BLaER1 (cell line): ENCODE data around the gene PGAM1.

Experiments
- H3K27ac ChIP-seq: shearing (Covaris generic); formaldehyde crosslinking; 2 replicates; pipeline ENCODE4 v1.8.1; 2022
- H3K27me3 ChIP-seq: shearing (Covaris generic); formaldehyde crosslinking; 2 replicates; pipeline ENCODE4 v1.8.1; 2022
- H3K36me3 ChIP-seq: shearing (Covaris generic); formaldehyde crosslinking; 2 replicates; pipeline ENCODE4 v1.8.1; 2022
- H3K4me1 ChIP-seq: shearing (Covaris generic); formaldehyde crosslinking; 2 replicates; pipeline ENCODE4 v1.8.1; 2022
- H3K4me2 ChIP-seq: shearing (Covaris generic); formaldehyde crosslinking; 2 replicates; pipeline ENCODE4 v1.8.1; 2022
- H3K4me3 ChIP-seq: shearing (Covaris generic); formaldehyde crosslinking; 2 replicates; pipeline ENCODE4 v1.8.1; 2022
- H3K9ac ChIP-seq: shearing (Covaris generic); formaldehyde crosslinking; 2 replicates; pipeline ENCODE4 v1.8.1; 2022
- H3K9me3 ChIP-seq: shearing (Covaris generic); formaldehyde crosslinking; 2 replicates; pipeline ENCODE4 v1.8.1; 2022
- H4K20me1 ChIP-seq: shearing (Covaris generic); formaldehyde crosslinking; 2 replicates; pipeline ENCODE4 v1.8.1; 2022
- Cebpa-rat ChIP-seq: shearing (Covaris generic); IDR thresholded peaks from 2 replicates; pipeline ENCODE4 v1.8.1; 2022

The PGAM1 gene

GRCh38 chr10:97425964-97426775 is at the start of gene PGAM1:
PGAM1 (plus strand) TSS chr10:97426191; CDS start chr10:97426308, 117 bp downstream.
- H3K9me3 ChIP-seq: no peaks in the 10 kb centered on the region
- peaks cover 36% of the 10 kb centered on the region for H3K36me3 ChIP-seq
- peak within 1 kb of the TSS; percentile 96 for H3K4me2 ChIP-seq
- H3K4me1 ChIP-seq: peaks cover 57% of the 10 kb centered on the region
- peaks cover 42% of the 10 kb centered on the region for H4K20me1 ChIP-seq
- H3K4me3 ChIP-seq: peak within 1 kb of the TSS; percentile 91
- peak within 1 kb of the TSS; percentile 95 for H3K9ac ChIP-seq
- TF ChIP-seq Cebpa-rat: no peak
- no peaks in the 10 kb centered on the region for H3K27me3 ChIP-seq
- peak within 1 kb of the TSS; percentile 88 for H3K27ac ChIP-seq

DNA sequence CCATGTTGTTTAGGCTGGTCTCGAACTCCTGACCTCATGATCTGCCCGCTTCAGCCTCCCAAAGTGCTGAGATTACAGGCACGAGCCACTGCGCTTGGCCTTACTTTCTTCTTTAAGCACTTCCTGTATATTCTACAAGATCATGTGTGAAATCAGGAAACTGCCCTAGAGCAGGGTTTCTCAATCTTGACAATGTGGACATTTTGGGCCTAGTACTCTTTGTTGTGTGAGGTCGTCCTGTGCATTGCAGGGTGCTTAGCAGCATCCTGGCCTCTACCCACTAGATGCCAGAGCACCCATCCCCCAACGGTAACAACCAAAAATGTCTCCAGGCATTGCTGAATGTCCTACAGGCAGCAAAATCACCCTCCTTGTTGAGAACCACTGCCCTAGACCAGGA is 49.6 kb upstream of the PGAM1 start:
- no peak overlapping the region for H3K27ac ChIP-seq
- no peaks in the 10 kb centered on the region for H3K9me3 ChIP-seq
- no peaks in the 10 kb centered on the region for H4K20me1 ChIP-seq
- no peak for TF ChIP-seq Cebpa-rat
- H3K9ac ChIP-seq: no peak overlapping the region
- no peak overlapping the region for H3K4me3 ChIP-seq
- H3K4me2 ChIP-seq: no peak overlapping the region
- H3K27me3 ChIP-seq: no peaks in the 10 kb centered on the region
- peaks cover 95% of the 10 kb centered on the region for H3K36me3 ChIP-seq
- peaks cover 15% of the 10 kb centered on the region for H3K4me1 ChIP-seq

DNA sequence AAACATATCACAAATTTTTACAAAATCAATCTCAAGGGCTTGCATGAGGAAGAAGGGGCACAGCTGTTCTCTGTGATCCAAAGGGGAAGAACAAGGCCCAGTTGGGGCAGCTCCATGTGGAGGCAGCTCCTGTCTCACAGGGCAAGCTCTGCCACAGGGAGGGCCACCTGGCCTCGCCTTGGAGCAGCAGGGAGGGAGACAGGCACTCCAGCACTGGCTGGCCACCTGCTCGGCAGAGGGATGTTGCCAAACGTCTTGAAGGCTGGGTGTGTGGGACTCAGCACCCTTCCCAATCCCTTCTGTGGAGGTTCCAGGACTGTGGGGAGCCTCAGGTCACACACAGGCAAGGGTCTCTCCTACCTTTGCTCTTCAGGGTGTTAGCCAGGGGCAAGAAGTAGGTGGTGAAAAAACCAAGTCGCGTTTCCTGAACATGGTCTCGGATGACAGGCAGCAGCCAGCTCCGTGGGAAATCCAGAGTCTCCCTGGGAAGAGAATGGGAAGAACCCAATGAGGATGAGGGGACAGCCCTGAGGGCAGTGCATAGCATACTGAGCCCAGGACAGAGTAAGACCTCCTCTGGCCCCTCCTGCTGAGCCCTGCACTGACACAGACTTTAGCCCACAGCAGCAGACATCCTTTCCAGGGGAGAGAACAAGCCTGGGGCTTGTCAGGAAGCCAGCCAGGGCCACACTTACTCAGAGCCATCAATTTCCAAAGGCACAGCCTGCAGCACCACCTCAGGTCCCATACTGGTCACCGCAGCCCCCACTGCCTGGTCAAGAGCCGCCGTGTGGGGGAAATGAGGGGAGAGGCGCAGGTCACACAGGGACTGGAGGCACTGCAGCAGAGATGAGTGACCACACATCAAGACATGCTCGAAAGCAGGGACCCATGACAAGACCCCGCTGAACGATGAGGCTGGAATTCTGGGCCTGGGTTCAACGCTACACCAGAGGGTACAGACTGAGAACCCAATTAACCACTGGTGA is 46.8 kb upstream of the PGAM1 start:
- Histone ChIP-seq H3K9me3 (no peaks in the 10 kb centered on the region), H3K4me3 (no peak overlapping the region), H3K4me2 (no peak overlapping the region), H3K9ac (0 out of 2 replicates have a peak overlapping the region, but pooled peaks have one; percentile 38), H3K27ac (no peak overlapping the region), H3K27me3 (no peaks in the 10 kb centered on the region), H4K20me1 (no peaks in the 10 kb centered on the region), H3K4me1 (no peaks in the 10 kb centered on the region), H3K36me3 (peaks cover 96% of the 10 kb centered on the region)
- no peak for TF ChIP-seq Cebpa-rat

GRCh38 chr10:97380516-97380915 is 45.5 kb upstream of the PGAM1 start:
- Histone ChIP-seq H3K9me3 (no peaks in the 10 kb centered on the region), H3K4me3 (no peak overlapping the region), H3K36me3 (peaks cover 100% of the 10 kb centered on the region), H3K9ac (no peak overlapping the region), H3K4me1 (no peaks in the 10 kb centered on the region), H3K27me3 (no peaks in the 10 kb centered on the region), H4K20me1 (no peaks in the 10 kb centered on the region), H3K27ac (no peak overlapping the region), H3K4me2 (no peak overlapping the region)
- TF ChIP-seq Cebpa-rat: no peak

DNA sequence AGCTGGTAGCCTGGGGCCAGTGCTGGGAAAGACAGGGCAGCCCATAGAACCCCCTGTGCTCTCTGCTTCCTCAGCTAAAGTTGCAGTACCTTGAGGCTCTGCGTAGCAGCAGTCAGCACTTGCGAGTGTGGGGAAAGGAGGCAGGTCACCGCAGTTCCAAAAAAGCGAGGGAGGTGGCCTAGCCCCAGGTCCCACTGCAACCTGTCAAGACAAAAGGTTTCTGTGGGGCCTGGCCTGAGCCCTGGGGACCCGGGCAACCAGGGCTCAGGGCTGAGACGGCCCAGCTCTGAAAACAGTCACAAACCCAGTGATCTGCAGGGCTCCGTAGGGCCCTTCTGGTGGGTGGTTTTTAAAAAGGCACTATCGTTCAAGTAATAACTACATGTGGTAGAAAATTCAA is 44.4 kb upstream of the PGAM1 start:
- H3K27ac ChIP-seq: no peak overlapping the region
- no peak for TF ChIP-seq Cebpa-rat
- no peak overlapping the region for H3K4me3 ChIP-seq
- no peaks in the 10 kb centered on the region for H3K9me3 ChIP-seq
- H3K4me1 ChIP-seq: no peaks in the 10 kb centered on the region
- no peaks in the 10 kb centered on the region for H3K27me3 ChIP-seq
- H3K36me3 ChIP-seq: peaks cover 100% of the 10 kb centered on the region
- no peak overlapping the region for H3K9ac ChIP-seq
- H3K4me2 ChIP-seq: no peak overlapping the region
- no peaks in the 10 kb centered on the region for H4K20me1 ChIP-seq

- Histone ChIP-seq H3K9ac (no peak overlapping the region), H3K36me3 (peaks cover 99% of the 10 kb centered on the region)
These were observed 42.8 kb upstream of the PGAM1 start for GRCh38 chr10:97383159-97383558.

GRCh38 chr10:97384156-97384555 is 41.8 kb upstream of the PGAM1 start:
- Histone ChIP-seq H3K27ac (no peak overlapping the region), H3K27me3 (no peaks in the 10 kb centered on the region), H3K4me2 (no peak overlapping the region), H4K20me1 (no peaks in the 10 kb centered on the region), H3K4me1 (no peaks in the 10 kb centered on the region), H3K9me3 (no peaks in the 10 kb centered on the region), H3K36me3 (peaks cover 99% of the 10 kb centered on the region), H3K9ac (no peak overlapping the region), H3K4me3 (no peak overlapping the region)
- no peak for TF ChIP-seq Cebpa-rat

More at GRCh38 chr10:97383159-97383558, 42.8 kb upstream of the PGAM1 start:
- no peaks in the 10 kb centered on the region for H3K27me3 ChIP-seq
- no peaks in the 10 kb centered on the region for H3K9me3 ChIP-seq
- no peaks in the 10 kb centered on the region for H3K4me1 ChIP-seq
- H3K4me2 ChIP-seq: no peak overlapping the region
- no peak overlapping the region for H3K4me3 ChIP-seq
- no peaks in the 10 kb centered on the region for H4K20me1 ChIP-seq
- no peak overlapping the region for H3K27ac ChIP-seq
- TF ChIP-seq Cebpa-rat: no peak

GRCh38 chr10:97384641-97385040 is 41.4 kb upstream of the PGAM1 start:
- H3K27me3 ChIP-seq: no peaks in the 10 kb centered on the region
- H4K20me1 ChIP-seq: no peaks in the 10 kb centered on the region
- no peaks in the 10 kb centered on the region for H3K4me1 ChIP-seq
- no peaks in the 10 kb centered on the region for H3K9me3 ChIP-seq
- peaks cover 99% of the 10 kb centered on the region for H3K36me3 ChIP-seq
- no peak overlapping the region for H3K27ac ChIP-seq
- TF ChIP-seq Cebpa-rat: no peak
- H3K4me2 ChIP-seq: no peak overlapping the region
- H3K9ac ChIP-seq: no peak overlapping the region
- H3K4me3 ChIP-seq: no peak overlapping the region

GRCh38 chr10:97385565-97385964 is 40.4 kb upstream of the PGAM1 start:
- Histone ChIP-seq H3K27me3 (no peaks in the 10 kb centered on the region), H4K20me1 (no peaks in the 10 kb centered on the region), H3K9ac (no peak overlapping the region), H3K9me3 (no peaks in the 10 kb centered on the region), H3K4me2 (no peak overlapping the region), H3K27ac (no peak overlapping the region), H3K4me1 (no peaks in the 10 kb centered on the region), H3K4me3 (no peak overlapping the region), H3K36me3 (peaks cover 99% of the 10 kb centered on the region)
- no peak for TF ChIP-seq Cebpa-rat

GRCh38 chr10:97388152-97388551 is 37.8 kb upstream of the PGAM1 start:
- H3K4me3 ChIP-seq: no peak overlapping the region
- H3K4me1 ChIP-seq: 0 out of 2 replicates have a peak, but pooled peaks cover 4% of the 10 kb centered on the region
- H3K36me3 ChIP-seq: peaks cover 99% of the 10 kb centered on the region
- no peaks in the 10 kb centered on the region for H3K27me3 ChIP-seq
- H4K20me1 ChIP-seq: no peaks in the 10 kb centered on the region
- no peak for TF ChIP-seq Cebpa-rat
- no peak overlapping the region for H3K27ac ChIP-seq
- no peak overlapping the region for H3K4me2 ChIP-seq
- no peak overlapping the region for H3K9ac ChIP-seq
- no peaks in the 10 kb centered on the region for H3K9me3 ChIP-seq
